GM15510 (cell line): ENCODE results near the gene KYAT1.
A peak's percentile ranks its signal among the peaks of the same experiment; 100 is the strongest.

Source experiments
- POLR2A ChIP-seq: IDR thresholded peaks from 3 replicates; pipeline ENCODE4 v1.6.1; 2011; ENCODE audit warnings: borderline replicate concordance; ENCODE audit not compliant: insufficient read length; ENCODE audit errors: extremely low read depth

Gene KYAT1

DNA sequence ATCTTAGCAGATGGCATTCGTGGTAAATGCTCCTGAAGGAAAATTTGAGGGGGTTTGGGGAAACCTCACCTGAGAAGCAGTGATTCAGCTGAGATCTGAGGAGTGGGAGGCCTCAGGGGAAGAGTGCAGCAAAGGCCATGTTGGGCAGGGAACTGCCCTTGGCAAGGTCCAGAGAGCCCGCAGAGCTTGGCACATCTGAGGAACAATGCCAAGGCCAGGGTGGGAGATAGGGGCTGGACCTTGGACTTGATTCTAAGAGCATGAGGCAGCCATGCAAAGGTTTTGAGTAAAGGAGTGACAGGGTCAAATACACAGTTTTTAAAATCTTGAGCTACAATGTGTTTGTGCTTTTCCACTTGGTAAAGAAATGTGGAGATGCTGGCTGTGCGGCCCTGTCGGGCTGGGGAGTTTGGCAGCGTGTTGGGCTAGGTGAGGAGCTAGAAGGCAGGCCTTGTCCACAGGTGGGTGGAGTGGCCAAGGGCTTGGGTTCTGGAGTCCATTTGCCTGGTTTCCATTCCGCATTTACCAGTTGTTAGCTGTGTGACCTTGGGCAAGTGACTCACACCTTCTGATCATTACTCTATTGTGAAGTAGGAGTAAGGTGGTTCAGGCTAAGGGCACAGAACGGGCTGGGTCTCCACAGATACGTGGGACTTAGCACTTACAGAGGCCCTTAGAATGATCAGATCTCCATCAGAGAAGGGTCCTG is 88.6 kb downstream of the KYAT1 start:
- no peak for TF ChIP-seq POLR2A

GRCh38 chr9:128792134-128792533 is 89.6 kb downstream of the KYAT1 start:
- no peak for TF ChIP-seq POLR2A

- TF ChIP-seq POLR2A = no peak
Measured at GRCh38 chr9:128790536-128790935, 91.2 kb downstream of the KYAT1 start.

GRCh38 chr9:128788445-128788844 is 93.3 kb downstream of the KYAT1 start:
- no peak for TF ChIP-seq POLR2A

DNA sequence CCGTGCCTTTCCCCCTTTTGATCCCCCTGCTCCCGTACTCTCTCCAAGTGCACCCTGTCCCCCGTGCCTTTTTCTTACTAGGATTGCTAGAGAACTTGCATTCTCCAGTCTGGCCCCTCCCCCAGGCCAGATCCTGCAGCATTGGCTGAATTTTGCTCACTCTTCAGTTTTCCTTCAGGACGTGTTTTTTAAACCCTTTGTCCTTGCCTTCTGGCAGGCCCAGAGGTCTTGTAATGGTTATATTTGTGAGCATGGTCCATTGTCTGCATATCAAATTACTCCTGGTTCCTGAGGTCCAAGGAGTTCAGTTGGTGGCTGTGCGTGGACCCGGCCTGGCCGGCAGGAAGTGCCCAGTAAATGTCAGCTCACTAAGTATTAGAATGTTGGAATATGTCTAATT is 94.1 kb downstream of the KYAT1 start:
- TF ChIP-seq POLR2A = no peak

- peak; percentile 80 for TF ChIP-seq POLR2A
Measured at GRCh38 chr9:128786681-128787601, 94.8 kb downstream of the KYAT1 start, which contains the start of gene TBC1D13. TSS of gene TBC1D13 (plus strand) at chr9:128787253. CDS start at chr9:128787354, 101 bp downstream.

- no peak for TF ChIP-seq POLR2A
Measured at GRCh38 chr9:128785427-128785826, 96.3 kb downstream of the KYAT1 start.
